ENCODE measurements around the gene CHMP5.

The CHMP5 gene

GRCh38 chr9:33246269-33246860 is 18.5 kb upstream of the CHMP5 start:
- ChIA-PET POLR2A (no interaction called here), CTCF (no interaction called here)
- no peak for DNase-seq (ENCODE audit: low read depth, low spot score)
- no peak overlapping the region for H3K4me3 ChIP-seq (ENCODE audit: low read depth, low read length)
- TF ChIP-seq, protein P1, sequence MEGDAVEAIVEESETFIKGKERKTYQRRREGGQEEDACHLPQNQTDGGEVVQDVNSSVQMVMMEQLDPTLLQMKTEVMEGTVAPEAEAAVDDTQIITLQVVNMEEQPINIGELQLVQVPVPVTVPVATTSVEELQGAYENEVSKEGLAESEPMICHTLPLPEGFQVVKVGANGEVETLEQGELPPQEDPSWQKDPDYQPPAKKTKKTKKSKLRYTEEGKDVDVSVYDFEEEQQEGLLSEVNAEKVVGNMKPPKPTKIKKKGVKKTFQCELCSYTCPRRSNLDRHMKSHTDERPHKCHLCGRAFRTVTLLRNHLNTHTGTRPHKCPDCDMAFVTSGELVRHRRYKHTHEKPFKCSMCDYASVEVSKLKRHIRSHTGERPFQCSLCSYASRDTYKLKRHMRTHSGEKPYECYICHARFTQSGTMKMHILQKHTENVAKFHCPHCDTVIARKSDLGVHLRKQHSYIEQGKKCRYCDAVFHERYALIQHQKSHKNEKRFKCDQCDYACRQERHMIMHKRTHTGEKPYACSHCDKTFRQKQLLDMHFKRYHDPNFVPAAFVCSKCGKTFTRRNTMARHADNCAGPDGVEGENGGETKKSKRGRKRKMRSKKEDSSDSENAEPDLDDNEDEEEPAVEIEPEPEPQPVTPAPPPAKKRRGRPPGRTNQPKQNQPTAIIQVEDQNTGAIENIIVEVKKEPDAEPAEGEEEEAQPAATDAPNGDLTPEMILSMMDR (IDR thresholded peaks at IDR 0.05; ENCODE audit: insufficient read depth, low read length, missing control alignments): no peak

DNA sequence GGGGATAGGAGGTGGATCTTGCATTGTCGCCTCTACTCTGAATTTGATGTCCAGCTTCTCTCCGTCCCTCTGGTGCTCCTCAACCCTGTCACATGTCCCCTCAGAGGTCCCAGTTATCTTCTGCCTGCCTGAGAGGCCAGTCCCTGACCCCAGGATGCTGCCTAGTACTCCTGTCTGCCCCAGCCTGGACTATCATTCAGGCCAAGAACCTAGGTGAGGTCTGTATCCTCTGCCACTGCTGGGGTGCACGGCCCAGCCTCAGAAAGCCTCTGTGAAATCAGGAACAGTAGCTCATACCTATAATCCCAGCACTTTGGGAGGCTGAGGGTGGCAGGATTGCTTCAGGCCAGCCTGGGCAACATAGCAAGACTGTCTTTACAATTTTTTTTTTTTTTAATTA is 16.2 kb upstream of the CHMP5 start:
- DNase-seq (ENCODE audit: low read depth, low spot score): no peak
- POLR2A ChIA-PET: no interaction called here
- TF ChIP-seq, protein P1 (IDR thresholded peaks at IDR 0.05; ENCODE audit: insufficient read depth, low read length, missing control alignments): no peak
- H3K4me3 ChIP-seq (ENCODE audit: low read depth, low read length): no peak overlapping the region
- CTCF ChIA-PET: interaction anchor here (1.0 to 1.5 kb wide), 3 partner anchors 9 to 127 kb away, joined by 3 to 4 read pairs (median 3); no protein-coding TSS in a partner anchor

DNA sequence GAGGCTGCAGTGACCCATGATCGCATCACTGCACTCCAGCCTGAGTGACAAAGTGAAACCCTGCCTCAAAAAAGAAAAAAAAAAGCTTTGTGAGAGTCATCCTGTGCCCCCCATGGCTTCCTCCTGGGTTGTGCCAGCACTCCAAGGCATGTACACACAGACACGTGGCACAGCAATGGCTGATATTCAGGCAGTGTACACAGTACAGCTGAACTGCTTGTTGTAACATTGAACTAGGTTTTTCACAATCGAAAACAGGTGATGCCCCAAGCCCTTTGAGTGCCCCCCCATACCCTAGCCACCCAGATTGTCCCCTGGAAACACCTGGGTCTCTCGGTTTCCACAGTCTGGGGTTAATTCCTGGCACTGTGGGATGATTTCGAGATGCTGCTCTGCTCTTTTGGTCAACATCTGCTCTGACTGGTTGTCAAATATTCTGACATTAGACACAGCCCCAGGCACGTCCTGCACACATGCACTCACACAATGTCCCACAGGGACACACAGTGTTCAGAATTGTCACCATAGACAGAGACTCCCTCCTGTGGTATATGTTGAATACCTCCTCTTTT is 15.7 kb upstream of the CHMP5 start:
- ChIA-PET CTCF (interaction anchor here (1.0 to 1.5 kb wide), 2 partner anchors 8 to 126 kb away, joined by 3 to 4 read pairs; no protein-coding TSS in a partner anchor), POLR2A (no interaction called here)
- H3K4me3 ChIP-seq (ENCODE audit: low read depth, low read length): no peak overlapping the region
- TF ChIP-seq, protein P1 (IDR thresholded peaks at IDR 0.05; ENCODE audit: insufficient read depth, low read length, missing control alignments): no peak
- DNase-seq (ENCODE audit: low read depth, low spot score): no peak

GRCh38 chr9:33249983-33250382 is 14.9 kb upstream of the CHMP5 start:
- POLR2A ChIA-PET: no interaction called here

GRCh38 chr9:33250458-33250995 is 14.3 kb upstream of the CHMP5 start:
- no peak for DNase-seq (ENCODE audit: low read depth, low spot score)
- no peak overlapping the region for H3K4me3 ChIP-seq (ENCODE audit: low read depth, low read length)
- CTCF ChIA-PET: no interaction called here
- TF ChIP-seq, protein P1 (IDR thresholded peaks at IDR 0.05; ENCODE audit: insufficient read depth, low read length, missing control alignments): no peak
- POLR2A ChIA-PET: no interaction called here

More at GRCh38 chr9:33249983-33250382, 14.9 kb upstream of the CHMP5 start:
- DNase-seq (ENCODE audit: low read depth, low spot score): no peak
- TF ChIP-seq, protein P1 (IDR thresholded peaks at IDR 0.05; ENCODE audit: insufficient read depth, low read length, missing control alignments): no peak
- H3K4me3 ChIP-seq (ENCODE audit: low read depth, low read length): no peak overlapping the region
- CTCF ChIA-PET: no interaction called here

- H3K4me3 ChIP-seq (ENCODE audit: low read depth, low read length): no peak overlapping the region
- DNase-seq (ENCODE audit: low read depth, low spot score): no peak
- TF ChIP-seq, protein P1 (IDR thresholded peaks at IDR 0.05; ENCODE audit: insufficient read depth, low read length, missing control alignments): no peak
- CTCF ChIA-PET: interaction anchor here (0.9 kb wide), 1 partner anchor 28 kb away, joined by 3 read pairs; no protein-coding TSS in a partner anchor
- POLR2A ChIA-PET: no interaction called here
These were observed 10.6 kb upstream of the CHMP5 start for GRCh38 chr9:33254211-33254610.

Measured in AG04449 (cell line).